GM23248 (cell line): ENCODE results near the gene CFAP20DC. TPM values are rescaled to one million over a fixed set of nuclear protein-coding genes. Genes with fewer than 3 reads are reported as not detected.

Source experiments
- DNase-seq: peaks from one replicate; pipeline ENCODE4 v3.0.0-alpha.2; 2015
- H2AFZ ChIP-seq: fragments of 200-600 bp; sonication (generic); 2 replicates; pipeline ENCODE4 v1.6.1; 2016; ENCODE audit warnings: antibody characterized with exemption
- H3F3A ChIP-seq: fragments of 200-600 bp; sonication (generic); 2 replicates; pipeline ENCODE4 v1.6.1; 2016; ENCODE audit warnings: mild to moderate bottlenecking, antibody characterized with exemption, mixed run types; ENCODE audit not compliant: insufficient read depth
- H3K27ac ChIP-seq: fragments of 200-600 bp; sonication (generic); 2 replicates; pipeline ENCODE4 v1.5.1; 2016; ENCODE audit warnings: mild to moderate bottlenecking
- H3K27me3 ChIP-seq: fragments of 200-600 bp; sonication (generic); replicated peaks from 2 replicates; pipeline ENCODE4 v1.6.1; 2016; ENCODE audit warnings: mild to moderate bottlenecking; ENCODE audit not compliant: insufficient read depth
- H3K36me3 ChIP-seq: fragments of 200-600 bp; sonication (generic); 2 replicates; pipeline ENCODE4 v1.6.1; 2016; ENCODE audit warnings: low read depth, mild to moderate bottlenecking
- H3K4me1 ChIP-seq: fragments of 200-600 bp; sonication (generic); 2 replicates; pipeline ENCODE4 v1.6.1; 2016; ENCODE audit warnings: mild to moderate bottlenecking; ENCODE audit not compliant: insufficient read depth
- H3K4me2 ChIP-seq: fragments of 200-600 bp; sonication (generic); one replicate; pipeline ENCODE4 v1.6.1; 2016; ENCODE audit warnings: mild to moderate bottlenecking; ENCODE audit not compliant: unreplicated experiment
- H3K4me3 ChIP-seq: fragments of 200-600 bp; sonication (generic); 2 replicates; pipeline ENCODE4 v1.5.1; 2016; ENCODE audit warnings: mild to moderate bottlenecking
- H3K79me2 ChIP-seq: fragments of 200-600 bp; sonication (generic); 2 replicates; pipeline ENCODE4 v1.6.1; 2016; ENCODE audit warnings: mild to moderate bottlenecking; ENCODE audit not compliant: insufficient read depth
- H3K9ac ChIP-seq: fragments of 200-600 bp; sonication (generic); 2 replicates; pipeline ENCODE4 v1.6.1; 2016; ENCODE audit warnings: mild to moderate bottlenecking
- H3K9me2 ChIP-seq: fragments of 200-600 bp; sonication (generic); 2 replicates; pipeline ENCODE4 v1.6.1; 2016; ENCODE audit warnings: mixed run types, mild to moderate bottlenecking, moderate library complexity; ENCODE audit not compliant: insufficient read depth
- H3K9me3 ChIP-seq: fragments of 200-600 bp; sonication (generic); one replicate; pipeline ENCODE4 v1.6.1; 2017; ENCODE audit warnings: low read depth
- H4K20me1 ChIP-seq: fragments of 200-600 bp; sonication (generic); 2 replicates; pipeline ENCODE4 v1.6.0; 2016; ENCODE audit not compliant: insufficient read depth
- EZH2 ChIP-seq: fragments of 200-600 bp; sonication (generic); IDR thresholded peaks from 2 replicates; pipeline ENCODE4 v1.6.1; 2018; ENCODE audit warnings: antibody characterized with exemption, mild to moderate bottlenecking; ENCODE audit not compliant: insufficient read depth, poor library complexity, severe bottlenecking
- EZH2phosphoT487 ChIP-seq: fragments of 200-600 bp; sonication (generic); IDR thresholded peaks from 2 replicates; pipeline ENCODE4 v1.6.1; 2018; ENCODE audit warnings: antibody characterized with exemption, moderate library complexity, mild to moderate bottlenecking, low read depth; ENCODE audit not compliant: insufficient read depth
- WGBS, 2 experiments: methylation state at CpG; one replicate each; pipeline ENCODE4 v1.1.6; 2015 to 2017; ENCODE audit warnings: low lambda C conversion rate in 2 of 2, low coverage in 1 of 2; ENCODE audit errors: missing lambda C conversion rate in 2 of 2; 5-methylcytosine and 5-hydroxymethylcytosine counted together
- in situ Hi-C: fragments of 300-500 bp; cut with MboI; formaldehyde crosslinking; loops from 2 replicates; pipeline ENCODE4 v1.15.0; 2020
- polyA plus RNA-seq: library from polyadenylated mRNA; unstranded; fragments of >200 nt; fragmentation: Nextera tagmentation; extraction: Ambion mirVana; gene quantifications from 2 replicates; pipeline ENCODE4 v1.2.1, GENCODE V29; 2016
- total RNA-seq: library from RNA; depleted of rRNA; stranded (reverse); fragments of >200 nt; shearing (Covaris generic); gene quantifications from 2 replicates; pipeline ENCODE4 v1.2.3, GENCODE V29; 2014

Gene CFAP20DC
- total and polyA plus RNA-seq, 2 experiments from 2014 or later: 1.9 to 2.9 TPM

- Histone ChIP-seq H3K9me3 (no peaks in the 10 kb centered on the region), H3K27ac (no peak overlapping the region), H2AFZ (no peak overlapping the region), H4K20me1 (no peaks in the 10 kb centered on the region), H3K4me2 (no peak overlapping the region), H3K36me3 (no peaks in the 10 kb centered on the region), H3F3A (no peaks in the 10 kb centered on the region), H3K9me2 (no peaks in the 10 kb centered on the region), H3K4me3 (no peak overlapping the region), H3K9ac (no peak overlapping the region), H3K4me1 (no peaks in the 10 kb centered on the region), H3K79me2 (no peaks in the 10 kb centered on the region), H3K27me3 (no peaks in the 10 kb centered on the region)
- in situ Hi-C loops: no loop called here
- TF ChIP-seq EZH2phosphoT487 (no peak), EZH2 (no peak)
- DNase-seq: no peak
- 83 to 88% methylated on average over 3 of the region's 3 CpGs for WGBS, 2 experiments
Measured at GRCh38 chr3:58751882-58752567, 297.8 kb downstream of the CFAP20DC start.

GRCh38 chr3:58751235-58751634 is 298.6 kb downstream of the CFAP20DC start:
- no peak overlapping the region for H3K4me3 ChIP-seq
- in situ Hi-C loops: no loop called here
- H4K20me1 ChIP-seq: no peaks in the 10 kb centered on the region
- H3F3A ChIP-seq: no peaks in the 10 kb centered on the region
- TF ChIP-seq EZH2phosphoT487: no peak
- no peak for TF ChIP-seq EZH2
- no peaks in the 10 kb centered on the region for H3K27me3 ChIP-seq
- DNase-seq: no peak
- H3K4me1 ChIP-seq: no peaks in the 10 kb centered on the region
- no peak overlapping the region for H3K9ac ChIP-seq
- 64 to 74% methylated on average over 4 of the region's 4 CpGs for WGBS, 2 experiments
- no peaks in the 10 kb centered on the region for H3K36me3 ChIP-seq
- no peaks in the 10 kb centered on the region for H3K9me3 ChIP-seq
- no peaks in the 10 kb centered on the region for H3K79me2 ChIP-seq
- H3K4me2 ChIP-seq: no peak overlapping the region
- H3K9me2 ChIP-seq: no peaks in the 10 kb centered on the region
- H3K27ac ChIP-seq: no peak overlapping the region
- H2AFZ ChIP-seq: no peak overlapping the region

GRCh38 chr3:58749948-58750347 is 299.9 kb downstream of the CFAP20DC start:
- no peaks in the 10 kb centered on the region for H3K9me2 ChIP-seq
- H3K36me3 ChIP-seq: no peaks in the 10 kb centered on the region
- no peak overlapping the region for H3K4me2 ChIP-seq
- H2AFZ ChIP-seq: no peak overlapping the region
- TF ChIP-seq EZH2: no peak
- no peak overlapping the region for H3K9ac ChIP-seq
- H3K79me2 ChIP-seq: no peaks in the 10 kb centered on the region
- H3K9me3 ChIP-seq: no peaks in the 10 kb centered on the region
- no peaks in the 10 kb centered on the region for H3K27me3 ChIP-seq
- no peak overlapping the region for H3K27ac ChIP-seq
- H3K4me1 ChIP-seq: no peaks in the 10 kb centered on the region
- no peaks in the 10 kb centered on the region for H3F3A ChIP-seq
- DNase-seq: peak; percentile 4
- 65% methylated on average over 3 of the region's 3 CpGs for WGBS, 2 experiments
- in situ Hi-C loops: no loop called here
- H3K4me3 ChIP-seq: no peak overlapping the region
- H4K20me1 ChIP-seq: no peaks in the 10 kb centered on the region

DNA sequence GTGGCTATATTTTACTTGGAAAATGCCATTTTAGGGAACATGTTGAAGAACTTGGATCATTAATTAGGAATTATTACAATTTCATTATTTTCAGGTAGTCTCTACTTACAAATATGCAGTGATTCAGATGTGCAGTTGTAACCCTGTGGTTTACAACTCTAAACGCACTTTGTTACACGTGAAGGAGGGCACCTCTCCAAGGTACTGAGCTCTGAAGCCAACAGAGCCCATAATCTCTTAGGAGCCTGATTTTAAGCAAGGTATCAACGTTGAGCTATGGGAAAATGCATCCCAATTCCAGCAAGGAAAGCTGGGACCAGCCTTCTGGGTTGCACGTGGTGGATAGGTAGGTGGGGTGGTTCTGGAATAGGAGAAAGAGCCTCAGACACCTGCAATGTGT is 301.8 kb downstream of the CFAP20DC start:
- in situ Hi-C loops: no loop called here

DNA sequence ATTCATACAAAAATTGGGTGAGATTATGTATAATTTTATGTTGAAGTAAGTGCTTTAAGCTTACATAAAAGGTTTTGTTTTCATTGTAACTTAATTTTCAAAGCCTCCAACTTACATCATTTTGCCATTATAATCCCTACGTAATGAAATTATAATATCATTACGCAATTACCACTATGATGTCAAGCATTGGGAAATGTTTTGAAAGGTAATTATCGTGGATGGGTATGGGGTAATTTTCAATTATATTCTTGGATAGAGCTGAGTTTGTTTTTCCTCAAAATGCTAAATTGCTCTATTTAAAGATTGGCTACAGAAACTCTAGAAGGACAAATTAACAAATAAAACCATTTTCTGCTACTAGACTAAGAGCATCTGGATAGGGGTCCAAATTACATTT is 303.1 kb downstream of the CFAP20DC start:
- H3K27me3 ChIP-seq: no peaks in the 10 kb centered on the region
- H3F3A ChIP-seq: no peaks in the 10 kb centered on the region
- WGBS, 2 experiments: 74 to 85% methylated on average over 3 of the region's 3 CpGs

More for the DNA sequence above, 301.8 kb downstream of the CFAP20DC start:
- H3K27ac ChIP-seq: no peak overlapping the region
- no peak for DNase-seq
- H2AFZ ChIP-seq: no peak overlapping the region
- H3F3A ChIP-seq: no peaks in the 10 kb centered on the region
- H4K20me1 ChIP-seq: no peaks in the 10 kb centered on the region
- no peaks in the 10 kb centered on the region for H3K9me3 ChIP-seq
- no peaks in the 10 kb centered on the region for H3K9me2 ChIP-seq
- H3K36me3 ChIP-seq: no peaks in the 10 kb centered on the region
- no peaks in the 10 kb centered on the region for H3K79me2 ChIP-seq
- no peak overlapping the region for H3K4me3 ChIP-seq
- 26% methylated on average over 4 of the region's 4 CpGs for WGBS, 2 experiments
- no peaks in the 10 kb centered on the region for H3K4me1 ChIP-seq
- no peak overlapping the region for H3K4me2 ChIP-seq
- TF ChIP-seq EZH2: no peak
- TF ChIP-seq EZH2phosphoT487: no peak
- no peak overlapping the region for H3K9ac ChIP-seq
- H3K27me3 ChIP-seq: no peaks in the 10 kb centered on the region

More for the DNA sequence above, 303.1 kb downstream of the CFAP20DC start:
- Histone ChIP-seq H3K27ac (no peak overlapping the region), H3K9me3 (no peaks in the 10 kb centered on the region), H3K9me2 (no peaks in the 10 kb centered on the region), H3K4me3 (no peak overlapping the region), H3K4me1 (no peaks in the 10 kb centered on the region), H3K36me3 (no peaks in the 10 kb centered on the region), H4K20me1 (no peaks in the 10 kb centered on the region), H3K9ac (no peak overlapping the region), H2AFZ (no peak overlapping the region), H3K79me2 (no peaks in the 10 kb centered on the region), H3K4me2 (no peak overlapping the region)
- in situ Hi-C loops: no loop called here
- no peak for DNase-seq
- TF ChIP-seq EZH2 (no peak), EZH2phosphoT487 (no peak)
